Activated CD4-positive, alpha-beta T cell treated with anti-CD3 and anti-CD28 coated beads, Interleukin-10, Interleukin-2, amounts not matched to agents 100 ng/mL and 50 ng/mL, durations not matched to agents 16 hours and 8 hours (primary cell): ENCODE data around the gene IGFL3.
"Not testable (repeated sequence)": the region's sequence is repeated elsewhere in the genome, so short reads cannot be mapped to it uniquely, and the experiment has no call there.

Experiments
- DNase-seq: peaks from one replicate; pipeline ENCODE4 v3.0.0-alpha.2; 2020

Gene IGFL3

GRCh38 chr19:46124638-46125115 lies at the start of gene IGFL3:
TSS of gene IGFL3 (minus strand) at chr19:46124688. CDS start at chr19:46124649, 39 bp downstream.
- no peak for DNase-seq

- no peak for DNase-seq
Observed at GRCh38 chr19:46173886-46174480, 49.5 kb upstream of the IGFL3 start.

- DNase-seq: no peak
Observed at GRCh38 chr19:46162731-46163130, 38.2 kb upstream of the IGFL3 start.

GRCh38 chr19:46161642-46162257 lies 37.3 kb upstream of the IGFL3 start:
- DNase-seq: not testable (repeated sequence)

DNA sequence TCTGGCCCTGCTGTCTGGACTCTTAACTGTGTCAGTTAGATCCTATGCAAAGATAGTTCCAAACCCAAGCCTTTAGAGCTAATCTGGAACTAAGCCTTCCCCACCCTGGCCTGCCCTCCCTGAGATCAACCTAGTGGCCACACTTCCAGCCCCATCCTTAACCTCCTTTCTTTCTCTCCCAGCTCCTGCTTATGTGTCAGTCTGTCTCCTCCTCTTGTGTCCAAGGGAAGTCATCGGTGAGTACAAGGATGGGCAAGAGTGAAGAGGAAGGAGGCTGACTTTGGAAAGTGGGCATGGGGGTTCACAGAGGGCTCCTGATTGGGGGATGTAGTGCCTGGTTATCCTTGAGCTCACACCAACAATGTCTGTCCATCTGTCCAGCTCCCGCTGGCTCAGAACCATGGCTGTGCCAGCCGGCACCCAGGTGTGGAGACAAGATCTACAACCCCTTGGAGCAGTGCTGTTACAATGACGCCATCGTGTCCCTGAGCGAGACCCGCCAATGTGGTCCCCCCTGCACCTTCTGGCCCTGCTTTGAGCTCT lies 35.8 kb upstream of the IGFL3 start:
- no peak for DNase-seq

DNA sequence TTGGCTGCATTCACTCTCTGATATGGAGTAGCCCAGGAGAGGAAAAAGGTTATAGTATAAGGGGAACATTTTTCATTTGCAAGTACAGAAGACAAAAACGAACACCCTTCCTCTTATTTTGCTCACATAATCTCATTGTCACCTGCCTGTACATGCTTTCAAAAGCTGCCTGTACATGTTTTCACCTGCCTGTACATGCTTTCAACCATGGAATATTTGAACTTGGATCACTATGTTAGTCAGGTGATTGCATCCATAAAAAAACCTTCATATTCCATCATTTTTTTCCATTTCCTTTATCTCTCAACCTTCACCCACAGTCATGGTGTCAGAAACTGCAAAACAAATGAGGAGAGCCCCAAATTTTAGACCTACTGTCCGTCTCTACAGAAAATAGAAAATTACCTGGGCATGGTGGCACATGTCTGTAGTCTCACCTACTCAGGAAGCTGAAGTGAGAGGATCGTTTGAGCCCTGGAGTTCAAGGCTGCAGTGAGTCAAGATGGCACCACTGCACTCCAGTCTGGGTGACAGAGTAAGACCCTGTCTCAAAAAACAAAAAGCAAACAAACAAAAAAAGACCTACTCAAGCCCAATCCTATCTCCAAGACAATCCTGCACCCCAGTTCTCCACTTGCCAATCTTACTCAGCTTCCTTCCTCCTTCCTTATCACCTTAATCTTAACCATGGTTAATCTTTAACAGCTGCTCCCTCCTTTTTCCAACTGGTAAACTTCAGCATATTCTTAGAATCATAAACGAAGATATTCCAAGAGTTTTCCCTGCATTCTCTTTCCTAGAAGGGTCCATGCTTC lies 35.1 kb upstream of the IGFL3 start:
- no peak for DNase-seq

GRCh38 chr19:46155237-46155636 lies 30.7 kb upstream of the IGFL3 start:
- DNase-seq: no peak

- DNase-seq: no peak
Observed at GRCh38 chr19:46150606-46151005, 26.1 kb upstream of the IGFL3 start.

- DNase-seq: no peak
Observed at GRCh38 chr19:46147791-46148288, 23.4 kb upstream of the IGFL3 start, which contains the start of gene IGFL2. TSS of gene IGFL2 (plus strand) at chr19:46148238. CDS start at chr19:46148279, 41 bp downstream.

- DNase-seq: no peak
Observed at GRCh38 chr19:46147166-46147740, 22.8 kb upstream of the IGFL3 start.

DNA sequence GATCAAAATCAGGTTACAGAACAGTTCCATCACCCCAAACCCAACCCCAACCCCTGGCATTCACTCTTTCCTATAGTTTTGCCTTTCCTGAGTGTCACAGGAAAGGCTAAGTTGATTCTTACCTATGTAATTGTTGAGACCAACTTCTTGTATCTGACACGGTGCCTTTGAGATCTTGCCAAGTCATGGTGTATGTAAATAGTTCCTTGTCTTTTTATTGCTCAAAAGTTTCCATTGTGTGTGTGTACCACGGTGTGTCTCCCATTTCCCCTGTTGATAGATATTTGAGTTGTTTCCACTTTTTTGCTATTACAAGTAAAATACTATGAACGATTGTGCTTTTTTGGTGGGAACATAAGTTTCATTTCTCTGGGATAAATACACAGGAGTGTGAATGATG lies 20.3 kb upstream of the IGFL3 start:
- no peak for DNase-seq

DNA sequence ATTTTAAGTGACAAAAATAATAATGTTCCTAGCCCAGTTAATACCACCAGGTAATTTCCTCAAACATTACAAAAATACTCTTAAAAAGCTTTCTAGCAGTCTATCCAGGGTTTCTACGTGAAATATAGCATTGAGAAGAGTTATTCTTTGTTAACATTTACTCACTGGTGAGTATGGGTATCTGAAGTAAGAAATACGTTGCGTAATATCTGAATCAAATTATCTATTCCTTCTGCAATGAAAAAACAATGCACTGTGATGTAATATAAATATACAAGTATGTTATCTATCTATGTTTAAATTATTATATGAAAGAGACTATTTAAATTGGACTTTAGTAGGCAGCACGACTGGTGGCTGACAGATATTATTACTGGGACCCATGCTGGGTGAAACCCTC lies 17.8 kb upstream of the IGFL3 start:
- no peak for DNase-seq

- DNase-seq: no peak
Observed at GRCh38 chr19:46141421-46141820, 16.9 kb upstream of the IGFL3 start.

DNA sequence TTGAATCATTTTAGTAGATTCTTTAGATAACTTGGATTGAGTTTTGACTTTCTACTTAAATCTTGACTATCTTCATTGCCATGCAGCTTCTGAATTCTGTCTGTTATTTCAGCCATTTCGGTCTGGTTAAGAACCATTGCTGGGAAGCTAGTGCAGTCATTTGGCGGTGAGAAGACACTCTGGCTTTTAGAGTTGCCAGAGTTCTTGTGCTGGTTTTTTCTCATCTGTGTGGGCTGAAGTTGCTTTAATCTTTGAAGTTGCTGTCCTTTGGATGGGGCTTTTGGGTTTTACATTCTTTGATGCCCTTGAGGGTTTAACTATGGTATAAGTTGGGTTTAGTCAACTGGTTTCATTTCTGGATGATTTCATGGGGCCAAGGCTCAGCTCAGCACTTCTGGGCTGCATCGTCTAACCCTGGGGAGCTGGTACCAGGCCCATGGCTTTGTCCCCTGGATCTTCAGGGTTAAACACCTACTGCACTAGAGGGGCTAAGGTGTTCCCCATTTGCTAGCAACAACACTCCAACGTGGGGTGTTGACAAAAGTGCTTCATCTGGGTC lies 13.5 kb upstream of the IGFL3 start:
- no peak for DNase-seq

GRCh38 chr19:46134527-46134926 lies 10.0 kb upstream of the IGFL3 start:
- no peak for DNase-seq

DNA sequence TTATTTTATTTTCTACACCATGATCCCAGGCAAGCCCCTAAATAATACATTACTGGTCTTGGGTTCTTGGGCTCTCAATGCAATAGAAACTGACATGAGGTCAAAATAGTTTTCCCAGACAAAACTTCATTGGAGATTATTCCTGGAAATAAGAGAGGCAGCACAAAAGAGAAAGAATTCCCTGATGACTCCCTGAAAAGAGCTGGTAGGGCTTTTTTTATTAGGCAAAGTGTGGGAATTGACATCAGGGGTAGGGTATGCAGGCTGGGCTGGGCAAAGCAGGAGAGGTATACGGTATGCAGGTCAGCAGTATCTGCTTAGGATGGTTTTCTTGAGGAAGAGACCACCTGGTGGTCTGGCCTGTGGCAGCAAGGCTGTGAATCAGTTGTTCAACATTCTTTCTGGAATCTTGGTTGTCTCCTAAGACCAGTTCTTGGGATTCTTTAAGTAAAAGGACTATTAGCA lies 9.3 kb upstream of the IGFL3 start:
- no peak for DNase-seq

GRCh38 chr19:46133101-46133627 lies 8.7 kb upstream of the IGFL3 start:
- no peak for DNase-seq

GRCh38 chr19:46132508-46133100 lies 8.1 kb upstream of the IGFL3 start:
- no peak for DNase-seq

- DNase-seq: no peak
Observed at GRCh38 chr19:46131485-46132143, 7.1 kb upstream of the IGFL3 start.

DNA sequence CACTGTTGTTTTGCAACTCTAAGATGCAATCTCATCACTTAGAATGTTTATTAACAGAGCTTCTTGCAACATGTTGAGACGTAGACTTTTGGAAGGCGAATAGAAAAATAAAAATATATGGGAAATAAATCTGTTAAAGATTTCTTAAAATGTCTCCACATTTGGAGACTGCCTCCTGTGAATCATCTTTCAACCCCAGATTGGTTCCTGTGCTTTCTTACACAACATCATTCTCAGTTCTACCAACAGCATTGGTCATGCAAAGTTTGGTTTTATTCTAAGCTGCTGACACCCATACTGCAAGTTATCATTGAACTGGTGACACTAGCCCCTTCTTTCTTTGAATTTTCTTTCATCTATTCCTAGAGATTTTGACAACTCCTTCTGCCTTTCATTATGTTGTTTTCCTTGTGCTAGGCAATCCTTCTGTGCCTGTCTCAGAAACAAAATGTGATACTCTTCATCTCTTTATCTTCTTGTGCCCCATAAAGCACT lies 1.6 kb upstream of the IGFL3 start:
- no peak for DNase-seq

DNA sequence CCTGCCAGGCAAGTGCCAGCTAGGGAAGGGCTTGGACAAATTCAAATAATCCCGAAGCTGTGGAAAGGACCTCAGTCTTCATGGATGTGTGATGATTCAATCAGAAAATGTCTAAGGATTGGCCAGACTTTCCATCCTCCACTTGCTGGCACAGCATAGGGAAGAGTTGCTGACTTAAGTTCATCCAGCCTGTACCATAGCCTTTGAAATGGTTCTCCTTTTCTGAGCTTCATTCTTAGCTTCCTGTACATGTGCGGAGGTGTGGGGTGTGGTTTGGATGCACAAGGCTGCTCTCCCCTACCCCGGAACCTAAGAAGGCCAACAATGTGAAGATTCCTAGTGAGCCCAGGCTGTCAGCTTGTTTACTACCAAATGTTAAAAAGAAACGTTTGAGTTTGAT lies 959 bp upstream of the IGFL3 start:
- no peak for DNase-seq
